ENCODE data around the gene GGT6.

The GGT6 gene

GRCh38 chr17:4534515-4534914, 25.9 kb downstream of the GGT6 start:
- DNase-seq (ENCODE audit: low read depth) = no peak
- TF ChIP-seq CTCF (conservative IDR thresholded peaks at IDR 0.05; ENCODE audit: low read depth, low read length) = no peak

GRCh38 chr17:4533523-4534504, 26.6 kb downstream of the GGT6 start:
- peak; percentile 68 for DNase-seq (ENCODE audit: low read depth)
- peak; percentile 18 for TF ChIP-seq CTCF (conservative IDR thresholded peaks at IDR 0.05; ENCODE audit: low read depth, low read length)
- H3K4me3 ChIP-seq (ENCODE audit: low read length) = peak overlapping the region; percentile 35

More at GRCh38 chr17:4534515-4534914, 25.9 kb downstream of the GGT6 start:
- peak overlapping the region; percentile 35 for H3K4me3 ChIP-seq (ENCODE audit: low read length)

- no peak for TF ChIP-seq CTCF (conservative IDR thresholded peaks at IDR 0.05; ENCODE audit: low read depth, low read length)
- DNase-seq (ENCODE audit: low read depth) = no peak
- H3K4me3 ChIP-seq (ENCODE audit: low read length) = no peak overlapping the region
These were observed 27.4 kb downstream of the GGT6 start for GRCh38 chr17:4532860-4533522.

- no peak overlapping the region for H3K4me3 ChIP-seq (ENCODE audit: low read length)
- DNase-seq (ENCODE audit: low read depth) = no peak
- TF ChIP-seq CTCF (conservative IDR thresholded peaks at IDR 0.05; ENCODE audit: low read depth, low read length) = no peak
These were observed 28.2 kb downstream of the GGT6 start for GRCh38 chr17:4531988-4532736.

- no peak for TF ChIP-seq CTCF (conservative IDR thresholded peaks at IDR 0.05; ENCODE audit: low read depth, low read length)
- DNase-seq (ENCODE audit: low read depth) = no peak
- H3K4me3 ChIP-seq (ENCODE audit: low read length) = no peak overlapping the region
These were observed 29.3 kb downstream of the GGT6 start for GRCh38 chr17:4530799-4531730.

GRCh38 chr17:4529533-4530152, 30.7 kb downstream of the GGT6 start:
- DNase-seq (ENCODE audit: low read depth) = no peak
- no peak for TF ChIP-seq CTCF (conservative IDR thresholded peaks at IDR 0.05; ENCODE audit: low read depth, low read length)
- H3K4me3 ChIP-seq (ENCODE audit: low read length) = no peak overlapping the region

Measured in retinal pigment epithelial cell (primary cell).